Fibroblast of lung (primary cell): ENCODE results near the gene PRSS21.

Source experiments
- EZH2 ChIP-seq: IDR thresholded peaks from 2 replicates; pipeline ENCODE4 v1.5.1; 2012; ENCODE audit warnings: low read length, control low read depth, mild to moderate bottlenecking; ENCODE audit errors: missing control alignments
- TF ChIP-seq, protein P1 (sequence below), 2 donors: IDR thresholded peaks in 1 of 2; conservative IDR thresholded peaks in 1 of 2; 1 replicate in 1 of 2; 2 replicates in 1 of 2; pipeline ENCODE4 v1.5.1; 2011 to 2012; ENCODE audit warnings: low read length in 2 of 2, control low read depth in 1 of 2, inconsistent platforms in 1 of 2, low read depth in 1 of 2, mild to moderate bottlenecking in 1 of 2

DNA sequence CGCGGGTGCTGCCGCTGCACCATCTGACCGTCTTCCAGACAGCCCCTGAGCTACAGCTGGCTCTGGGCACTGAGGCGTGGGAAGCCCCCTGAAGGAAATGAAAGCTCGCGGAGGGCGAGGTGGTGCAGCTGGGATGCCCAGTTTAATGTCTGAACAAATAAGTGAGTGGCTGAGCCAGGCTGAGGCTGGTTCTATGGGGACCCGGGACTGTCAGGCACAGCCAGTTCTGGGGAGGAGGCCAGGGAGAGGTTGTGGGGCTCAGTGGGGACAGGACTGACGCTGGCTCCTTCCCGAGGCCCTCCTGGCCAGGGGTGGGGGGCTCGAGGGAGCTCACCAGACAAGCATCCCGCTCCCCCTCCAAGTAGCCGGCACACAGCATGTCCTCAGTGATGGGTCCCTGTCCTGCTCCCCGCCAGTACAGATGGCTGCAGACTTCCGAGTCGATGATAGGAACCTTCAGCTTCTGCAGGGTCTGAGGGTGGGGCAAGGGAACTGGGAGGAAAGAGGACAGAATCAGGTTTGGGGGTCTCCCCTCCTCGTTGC, 36.6 kb downstream of the PRSS21 start:
- TF ChIP-seq, protein P1, sequence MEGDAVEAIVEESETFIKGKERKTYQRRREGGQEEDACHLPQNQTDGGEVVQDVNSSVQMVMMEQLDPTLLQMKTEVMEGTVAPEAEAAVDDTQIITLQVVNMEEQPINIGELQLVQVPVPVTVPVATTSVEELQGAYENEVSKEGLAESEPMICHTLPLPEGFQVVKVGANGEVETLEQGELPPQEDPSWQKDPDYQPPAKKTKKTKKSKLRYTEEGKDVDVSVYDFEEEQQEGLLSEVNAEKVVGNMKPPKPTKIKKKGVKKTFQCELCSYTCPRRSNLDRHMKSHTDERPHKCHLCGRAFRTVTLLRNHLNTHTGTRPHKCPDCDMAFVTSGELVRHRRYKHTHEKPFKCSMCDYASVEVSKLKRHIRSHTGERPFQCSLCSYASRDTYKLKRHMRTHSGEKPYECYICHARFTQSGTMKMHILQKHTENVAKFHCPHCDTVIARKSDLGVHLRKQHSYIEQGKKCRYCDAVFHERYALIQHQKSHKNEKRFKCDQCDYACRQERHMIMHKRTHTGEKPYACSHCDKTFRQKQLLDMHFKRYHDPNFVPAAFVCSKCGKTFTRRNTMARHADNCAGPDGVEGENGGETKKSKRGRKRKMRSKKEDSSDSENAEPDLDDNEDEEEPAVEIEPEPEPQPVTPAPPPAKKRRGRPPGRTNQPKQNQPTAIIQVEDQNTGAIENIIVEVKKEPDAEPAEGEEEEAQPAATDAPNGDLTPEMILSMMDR (conservative IDR thresholded peaks at IDR 0.05 in 1 of 2, IDR thresholded peaks at IDR 0.05 in 1 of 2; ENCODE audit: low read depth in 1 of 2, low read length in 2 of 2), result no peak
- no peak for TF ChIP-seq EZH2
